ENCODE results near the gene IGFBP1.
A peak's percentile ranks its signal among the peaks of the same experiment; 100 is the strongest.

Gene IGFBP1

DNA sequence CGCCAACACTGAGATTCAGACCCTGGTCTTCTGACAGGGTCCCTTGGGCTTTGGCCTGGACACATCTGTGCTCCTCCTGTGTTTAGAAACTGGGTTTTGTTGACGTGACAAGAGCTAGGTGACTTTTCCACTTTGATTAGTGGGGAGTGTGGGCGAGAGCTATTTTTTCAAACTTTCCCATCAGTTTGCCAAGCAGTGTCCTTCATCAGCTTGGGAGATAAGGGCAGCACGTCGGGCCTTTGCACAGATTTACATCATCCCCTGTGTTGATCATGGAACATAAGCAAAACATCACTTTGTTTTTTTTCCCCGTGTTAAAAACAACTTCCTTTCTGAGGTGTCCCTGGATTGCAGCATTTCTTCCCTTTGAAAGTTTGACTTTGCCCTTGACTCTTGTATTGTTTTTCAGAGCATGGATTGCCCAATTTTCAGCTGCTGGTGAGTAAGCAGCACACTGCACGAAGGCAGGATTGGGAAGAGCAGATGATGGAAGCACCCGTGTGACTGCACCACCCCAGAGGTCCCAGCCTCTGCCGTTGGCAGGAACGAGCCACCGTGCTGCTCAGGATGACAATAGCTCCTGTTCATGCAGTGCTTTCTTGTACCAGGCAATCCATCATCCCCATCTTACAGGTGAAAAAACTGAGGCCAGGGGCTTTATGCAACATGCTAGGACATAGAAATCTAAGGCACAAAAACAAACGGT lies 6.4 kb upstream of the IGFBP1 start:
- peak; percentile 86 for DNase-seq

DNA sequence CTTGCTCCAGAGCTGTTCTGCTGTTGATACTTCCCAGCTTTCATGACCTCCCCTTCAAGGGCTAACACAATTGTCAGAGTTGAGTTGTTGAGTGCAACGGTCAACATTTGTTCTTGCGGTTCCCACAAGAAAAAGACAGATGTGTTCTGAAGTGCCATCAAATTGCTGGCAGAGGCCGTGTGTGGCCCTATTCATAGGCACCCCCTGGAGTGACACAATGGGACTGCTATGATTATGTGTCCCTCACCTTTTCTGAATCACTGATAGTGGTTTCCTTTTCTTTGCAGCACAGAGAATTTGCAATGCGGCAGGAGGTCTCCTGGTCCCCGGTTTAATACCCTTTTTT lies 5.8 kb upstream of the IGFBP1 start:
- no peak for DNase-seq

DNA sequence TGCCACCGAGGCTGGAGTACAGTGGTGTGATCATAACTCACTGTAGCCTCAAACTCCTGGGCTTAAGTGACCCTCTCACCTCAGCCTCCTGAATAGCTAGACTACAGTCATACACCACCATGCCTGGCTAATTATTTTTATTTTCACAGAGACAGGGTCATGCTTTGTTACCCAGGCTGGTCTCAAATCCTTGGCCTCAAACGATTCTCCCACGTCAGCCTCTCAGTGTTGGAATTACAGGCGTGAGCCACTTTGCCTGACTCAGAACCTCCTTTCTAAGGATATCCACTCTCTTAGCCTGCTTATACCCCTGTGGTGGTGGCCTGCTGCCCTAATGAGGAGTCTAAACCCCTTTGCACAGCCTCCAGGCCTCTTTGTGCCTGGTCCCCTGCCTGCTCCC lies 4.2 kb upstream of the IGFBP1 start:
- DNase-seq, result no peak

DNA sequence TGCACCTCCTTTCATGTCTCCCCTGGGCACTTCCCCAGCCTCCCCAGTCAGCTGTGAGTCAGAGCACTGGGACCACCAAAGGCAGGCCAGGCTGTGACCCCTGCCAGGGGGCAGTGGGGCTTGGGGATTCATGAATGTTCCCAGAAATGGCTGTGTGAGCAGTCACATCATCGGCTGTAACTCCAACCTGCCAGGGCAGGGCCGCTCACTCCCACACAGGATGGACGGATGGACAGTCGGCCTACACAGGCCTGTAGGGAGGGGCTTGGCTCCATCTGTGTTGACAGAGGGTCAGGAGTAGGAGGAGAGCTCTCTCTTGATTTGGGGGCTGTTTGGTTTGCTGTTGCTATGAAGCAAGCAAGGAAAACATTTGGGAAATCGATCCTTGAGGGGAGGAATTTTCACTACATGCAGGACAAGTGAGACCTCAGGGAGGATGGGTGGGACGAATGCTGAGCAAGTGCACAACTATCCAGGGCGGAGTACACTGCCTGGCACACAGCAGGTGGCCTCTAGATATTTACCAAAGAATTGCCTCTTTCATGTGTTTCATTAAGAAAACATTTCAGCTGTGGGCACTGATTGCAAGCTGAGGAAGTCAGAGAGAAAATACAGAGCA lies 2.9 kb upstream of the IGFBP1 start:
- no peak for DNase-seq

DNA sequence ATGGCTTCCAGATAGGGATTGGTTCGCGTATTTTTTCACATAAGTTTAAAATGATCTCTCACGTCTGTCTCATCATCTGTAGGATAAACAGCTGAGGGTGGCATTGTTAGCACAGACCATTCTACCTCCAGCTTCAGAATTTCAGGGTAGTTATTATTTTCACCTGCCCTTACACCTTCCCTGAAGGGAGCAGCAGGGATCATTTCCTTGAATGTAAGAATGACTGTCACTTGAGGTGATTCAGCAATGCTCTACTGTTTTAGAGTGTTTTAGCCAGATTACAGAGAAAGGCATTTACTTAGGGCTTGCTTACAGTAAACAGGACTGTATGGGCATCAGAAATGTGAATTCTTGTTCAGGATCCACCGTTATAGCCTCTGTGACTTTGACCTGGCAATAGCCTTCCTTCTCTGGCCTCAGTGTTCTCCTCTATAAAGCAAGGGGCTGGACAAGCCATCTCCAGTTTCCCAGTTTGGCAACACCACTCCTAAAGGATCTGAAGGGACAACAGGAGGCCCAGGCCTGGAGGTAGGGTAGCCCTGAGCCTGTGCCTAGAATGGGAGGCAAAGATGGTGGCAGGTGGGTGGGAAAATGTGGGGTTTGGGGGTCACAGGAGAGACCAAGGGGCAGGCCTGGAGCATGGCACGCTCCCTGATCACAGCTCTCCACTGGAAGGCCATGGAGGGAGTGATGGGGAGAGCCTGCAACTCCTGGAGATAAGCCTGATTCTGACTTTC lies 1.2 kb upstream of the IGFBP1 start:
- no peak for DNase-seq

DNA sequence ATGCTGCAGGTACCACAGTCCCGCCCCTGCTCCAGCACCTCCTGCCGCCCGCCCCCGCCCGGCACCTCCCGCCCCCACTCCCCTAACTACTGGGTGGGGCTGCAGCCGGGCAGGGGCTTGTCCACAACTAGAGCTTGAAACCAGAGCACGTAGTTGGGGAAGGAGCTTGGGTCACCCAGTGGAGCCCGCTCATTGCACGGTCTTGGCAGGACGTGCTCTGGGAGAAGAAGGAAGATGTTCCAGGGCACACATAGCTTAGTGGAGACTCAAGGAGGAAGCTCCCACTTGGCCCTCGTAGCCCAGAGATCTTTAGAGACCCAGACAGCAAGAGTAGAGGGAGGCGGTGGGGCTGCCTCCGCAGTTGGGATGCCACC lies 692 bp downstream of the IGFBP1 start:
- no peak for DNase-seq

DNA sequence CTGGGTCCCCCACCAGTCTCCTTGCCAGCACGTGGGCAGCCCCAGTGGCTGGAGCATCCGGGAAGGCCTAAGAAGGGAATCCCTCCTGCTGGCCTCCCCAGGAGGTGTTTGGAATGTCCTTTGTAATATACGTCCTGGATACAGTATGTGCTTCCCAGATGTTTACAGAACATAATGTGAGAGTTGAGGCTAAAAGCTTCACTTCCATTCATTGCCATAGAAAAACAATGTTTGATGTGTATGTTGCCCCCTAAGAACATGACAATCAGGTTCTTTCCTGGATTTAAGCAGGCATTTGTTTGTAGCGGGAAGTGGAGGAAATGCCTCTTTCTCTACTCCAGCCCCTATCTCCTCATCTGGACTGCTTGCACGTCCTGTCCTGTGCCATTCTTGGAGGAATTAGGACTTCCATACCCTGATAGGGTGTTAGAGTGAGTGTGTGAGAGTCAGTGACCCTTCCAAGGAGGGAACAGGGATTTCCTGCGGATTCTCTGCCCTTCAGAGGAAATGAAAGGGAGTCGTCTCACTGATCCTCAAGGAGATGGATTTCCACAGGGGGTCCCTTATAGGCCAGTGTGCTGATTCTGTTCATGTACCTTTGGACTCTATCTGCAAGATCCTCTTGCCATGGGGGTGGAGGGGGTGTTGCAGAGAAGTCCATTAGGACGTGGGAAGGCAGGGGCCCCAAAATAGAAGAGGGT lies 1.2 kb downstream of the IGFBP1 start:
- no peak for DNase-seq

DNA sequence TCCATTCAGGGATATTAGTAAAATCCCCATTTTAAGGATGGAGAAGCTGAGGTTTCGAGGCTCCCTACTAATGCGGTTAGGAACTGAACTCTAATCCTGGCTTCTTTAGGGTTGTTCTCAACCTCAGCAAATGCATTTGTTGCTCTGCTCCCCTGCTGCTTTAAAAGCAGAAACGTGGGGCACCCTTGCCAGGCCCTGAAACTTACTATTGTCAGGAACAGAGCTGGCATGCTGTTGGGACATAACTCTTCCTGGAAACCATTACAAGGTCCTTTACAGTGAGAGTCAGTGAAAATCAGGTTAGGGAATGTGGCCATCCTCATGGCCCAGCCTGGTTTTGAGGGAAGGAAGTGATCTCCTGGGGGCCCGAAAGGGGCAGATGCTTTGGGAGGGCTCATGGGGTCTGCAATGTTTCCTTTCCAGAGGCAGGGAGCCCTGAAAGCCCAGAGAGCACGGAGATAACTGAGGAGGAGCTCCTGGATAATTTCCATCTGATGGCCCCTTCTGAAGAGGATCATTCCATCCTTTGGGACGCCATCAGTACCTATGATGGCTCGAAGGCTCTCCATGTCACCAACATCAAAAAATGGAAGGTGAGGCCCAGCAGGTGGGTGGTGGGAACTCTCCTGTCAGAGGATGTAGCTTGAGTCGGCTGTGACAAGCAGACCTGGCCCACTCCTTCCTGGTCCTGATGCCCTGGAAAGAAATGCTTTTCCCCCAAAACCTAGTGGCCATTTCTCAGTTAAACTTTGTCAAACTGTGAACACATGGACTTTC lies 2.0 kb downstream of the IGFBP1 start:
- DNase-seq, result no peak

DNA sequence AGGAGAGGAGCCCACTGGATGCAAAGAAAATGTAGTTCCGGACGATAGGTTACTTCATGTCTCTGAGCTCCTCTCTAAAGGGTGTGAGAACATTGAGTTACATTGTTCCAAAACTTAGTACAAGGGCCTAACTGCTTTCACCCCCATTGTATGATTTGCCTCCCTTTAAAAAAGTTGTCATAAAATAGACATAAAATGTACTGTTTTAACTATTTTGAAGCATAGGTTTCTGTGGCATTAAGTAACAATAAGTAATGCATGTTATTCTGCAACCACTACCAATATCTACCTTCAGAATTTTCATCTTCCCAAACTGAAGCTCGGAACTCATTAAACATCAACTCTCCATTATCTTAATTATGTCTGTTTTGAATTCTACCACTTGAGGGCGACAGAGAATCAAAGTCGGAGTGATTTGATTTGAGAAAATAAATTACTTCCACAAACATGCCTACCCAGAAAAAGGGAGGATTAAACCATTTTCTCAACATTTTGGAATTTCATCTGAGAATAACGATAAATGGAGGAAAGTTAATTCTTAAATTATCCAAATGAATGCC lies 2.7 kb downstream of the IGFBP1 start:
- DNase-seq, result peak; percentile 29

DNA sequence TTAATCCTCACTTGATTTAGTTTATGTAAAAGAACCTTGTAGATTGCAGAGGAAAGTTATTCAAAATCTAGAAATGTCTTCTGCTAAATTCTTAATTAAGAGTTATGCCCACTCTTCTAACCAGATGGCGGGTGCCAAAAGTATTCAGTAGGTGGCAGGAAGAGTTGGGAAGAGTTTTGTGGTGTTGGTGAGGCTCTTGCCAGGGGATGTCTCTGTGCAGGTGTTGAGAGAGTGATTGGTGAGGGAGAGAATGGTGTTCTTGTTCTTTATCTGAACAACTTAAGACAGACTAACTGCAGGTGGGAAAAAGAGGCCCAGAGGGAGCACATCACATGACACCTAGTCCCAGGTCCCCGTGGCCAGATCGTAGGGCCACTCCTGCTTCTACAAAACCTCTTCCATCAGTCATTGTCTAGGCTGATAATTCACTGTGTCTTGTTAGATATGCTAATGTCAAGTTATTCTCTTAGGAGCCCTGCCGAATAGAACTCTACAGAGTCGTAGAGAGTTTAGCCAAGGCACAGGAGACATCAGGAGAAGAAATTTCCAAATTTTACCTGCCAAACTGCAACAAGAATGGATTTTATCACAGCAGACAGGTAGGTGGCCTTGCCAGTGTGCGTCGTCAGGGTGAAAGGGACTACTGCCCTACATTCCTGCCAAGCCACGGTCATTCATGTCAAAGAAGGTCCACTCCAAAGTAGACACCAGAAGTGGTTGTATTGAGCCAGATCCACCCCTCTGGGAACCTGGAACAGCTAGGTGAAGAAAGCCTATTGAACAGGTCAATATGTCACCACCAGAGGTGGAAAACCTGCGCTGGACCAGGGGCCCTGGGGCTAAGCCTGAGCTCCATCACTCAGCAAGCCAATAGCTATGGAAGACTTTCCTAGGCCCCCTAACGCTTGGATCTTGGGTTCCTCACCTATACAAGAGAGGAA lies 3.4 kb downstream of the IGFBP1 start:
- no peak for DNase-seq

DNA sequence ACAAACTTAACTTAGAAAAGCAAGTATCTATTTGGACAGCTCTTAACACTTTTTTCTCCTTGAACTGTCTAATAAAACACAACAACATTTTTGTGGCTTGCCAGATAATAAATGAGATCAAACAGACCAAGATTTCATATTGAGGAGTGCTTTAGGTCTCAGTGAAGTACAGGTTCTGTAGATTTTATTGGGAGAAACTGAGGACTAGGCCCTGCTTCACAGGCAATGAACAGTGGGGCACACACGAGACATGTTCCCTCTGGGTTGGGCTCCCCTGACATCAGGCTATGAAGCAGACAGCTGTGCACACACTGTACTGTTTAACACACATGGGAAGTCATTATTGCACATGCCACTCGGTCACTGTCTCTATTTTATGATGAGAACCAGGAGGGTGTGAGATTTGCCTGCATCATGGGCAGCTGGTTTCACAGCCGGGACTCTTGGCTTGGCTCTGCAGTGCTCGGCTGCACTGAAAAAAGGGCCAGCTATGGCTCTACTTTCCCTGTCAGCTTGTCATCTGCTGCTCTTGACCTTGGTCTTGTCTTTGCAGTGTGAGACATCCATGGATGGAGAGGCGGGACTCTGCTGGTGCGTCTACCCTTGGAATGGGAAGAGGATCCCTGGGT lies 4.2 kb downstream of the IGFBP1 start:
- no peak for DNase-seq

DNA sequence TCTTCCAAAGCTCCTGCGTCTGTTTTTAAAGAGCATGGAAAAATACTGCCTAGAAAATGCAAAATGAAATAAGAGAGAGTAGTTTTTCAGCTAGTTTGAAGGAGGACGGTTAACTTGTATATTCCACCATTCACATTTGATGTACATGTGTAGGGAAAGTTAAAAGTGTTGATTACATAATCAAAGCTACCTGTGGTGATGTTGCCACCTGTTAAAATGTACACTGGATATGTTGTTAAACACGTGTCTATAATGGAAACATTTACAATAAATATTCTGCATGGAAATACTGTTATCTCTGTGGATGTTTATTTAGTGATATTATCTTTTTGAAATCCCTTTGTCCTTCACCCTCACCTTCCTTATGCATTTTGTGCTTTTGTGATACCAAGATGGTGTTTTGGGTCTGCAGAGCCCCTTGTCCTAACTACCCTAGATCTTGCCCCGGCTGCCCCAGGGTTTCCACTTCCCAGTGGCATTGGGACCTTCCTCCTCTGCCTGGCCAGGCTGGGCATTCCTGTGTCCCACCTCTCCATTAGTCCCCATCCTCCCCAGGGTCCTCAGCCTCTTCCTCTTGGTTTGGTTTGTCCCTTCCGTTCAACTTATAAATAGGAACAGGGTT lies 5.2 kb downstream of the IGFBP1 start:
- DNase-seq, result no peak

DNA sequence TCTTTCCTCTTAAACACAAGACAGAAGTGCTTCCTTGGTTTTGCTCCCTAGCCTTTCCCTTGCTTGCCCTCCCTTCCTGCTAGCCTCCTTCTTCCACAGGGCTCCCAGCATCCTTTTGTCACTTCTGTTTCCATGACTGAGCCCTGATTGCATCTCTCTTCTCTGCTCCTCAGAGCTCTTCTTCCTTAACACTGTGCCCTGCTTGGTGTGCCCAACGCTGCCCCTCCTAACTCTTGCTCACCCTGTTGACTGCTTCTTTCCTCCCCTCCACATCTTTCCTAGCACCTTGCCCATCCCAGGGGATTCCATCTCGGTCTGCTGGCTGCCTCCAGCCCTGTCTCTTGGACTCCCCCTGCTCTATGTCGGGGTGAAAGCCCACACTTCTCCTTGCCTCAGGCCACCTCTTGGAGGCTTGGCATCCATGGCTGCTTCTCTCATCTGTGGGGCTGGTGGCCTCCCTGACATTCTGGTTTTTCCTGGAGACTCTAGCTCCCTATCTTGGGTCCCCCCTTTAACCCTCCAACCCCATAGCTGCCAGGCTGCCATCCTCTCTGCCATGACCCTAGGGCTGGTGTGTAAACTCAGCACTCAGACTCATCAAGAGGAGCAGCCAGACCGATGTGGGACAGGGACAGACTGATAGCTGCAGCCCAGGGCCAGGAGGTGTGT lies 5.8 kb downstream of the IGFBP1 start:
- DNase-seq, result no peak

DNA sequence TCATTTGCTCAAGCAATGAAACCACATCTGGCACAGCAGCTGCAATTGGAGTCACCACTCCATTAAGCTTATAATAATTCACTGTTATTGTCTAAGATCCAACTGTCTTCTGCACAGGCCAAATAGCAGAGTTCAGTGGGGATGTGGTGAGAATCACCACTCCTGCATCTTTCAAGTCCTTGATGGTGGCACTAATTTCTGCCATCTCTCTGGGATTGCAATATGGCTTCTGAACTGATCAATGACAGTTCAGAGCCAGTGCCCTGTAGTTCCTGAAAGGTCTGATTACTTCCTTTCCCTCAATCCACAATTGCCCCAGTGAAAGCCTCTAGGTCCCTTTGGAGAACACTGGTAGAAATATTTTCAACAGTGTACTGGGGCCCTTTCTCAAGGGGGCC lies 6.4 kb downstream of the IGFBP1 start:
- no peak for DNase-seq

DNA sequence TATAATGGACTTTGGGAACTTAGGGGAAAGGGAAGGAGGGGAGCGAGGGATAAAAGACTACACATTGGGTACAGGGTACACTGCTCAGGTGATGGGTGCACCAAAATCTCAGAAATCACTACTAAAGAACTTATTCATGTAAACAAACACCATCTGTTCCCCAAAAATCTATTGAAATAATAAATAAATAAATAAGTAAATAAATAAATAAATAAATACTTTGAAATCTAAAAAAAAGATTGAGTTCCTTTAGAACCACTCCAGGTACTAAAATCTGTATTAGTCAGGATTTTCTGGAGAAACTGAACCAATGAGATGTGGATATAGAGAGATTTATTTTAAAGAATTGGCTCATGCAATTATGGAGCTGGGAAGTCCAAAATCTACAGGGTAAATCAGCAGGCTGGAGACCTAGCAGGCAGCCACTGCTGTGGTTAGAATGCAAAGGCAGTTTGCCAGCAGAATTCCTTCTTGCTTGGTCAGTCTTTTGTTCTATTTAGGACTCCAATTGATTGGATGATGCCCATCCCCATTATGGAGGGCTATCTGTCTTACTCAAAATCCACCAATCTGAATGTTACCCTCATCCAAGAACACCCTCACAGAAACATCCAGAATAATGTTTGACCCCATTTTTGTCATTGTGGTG lies 8.9 kb downstream of the IGFBP1 start:
- DNase-seq, result peak; percentile 53

DNA sequence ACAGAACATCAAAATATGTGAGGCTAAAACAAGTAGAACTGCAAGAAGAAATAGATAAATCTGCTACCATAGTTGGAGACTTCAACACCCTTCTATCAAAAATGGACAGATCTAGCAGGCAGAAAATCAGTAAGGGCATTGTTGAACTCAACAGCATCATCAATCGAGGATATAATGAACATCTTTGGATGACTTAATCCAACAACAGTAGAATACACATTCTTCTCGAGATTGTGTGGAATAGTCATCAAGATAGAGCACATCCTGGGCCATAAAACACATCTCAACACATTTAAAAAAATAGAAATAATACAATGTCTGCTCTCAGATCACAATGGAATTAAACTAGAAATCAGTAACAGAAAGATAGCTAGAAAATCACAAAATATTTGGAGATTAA lies 9.9 kb downstream of the IGFBP1 start:
- no peak for DNase-seq

DNA sequence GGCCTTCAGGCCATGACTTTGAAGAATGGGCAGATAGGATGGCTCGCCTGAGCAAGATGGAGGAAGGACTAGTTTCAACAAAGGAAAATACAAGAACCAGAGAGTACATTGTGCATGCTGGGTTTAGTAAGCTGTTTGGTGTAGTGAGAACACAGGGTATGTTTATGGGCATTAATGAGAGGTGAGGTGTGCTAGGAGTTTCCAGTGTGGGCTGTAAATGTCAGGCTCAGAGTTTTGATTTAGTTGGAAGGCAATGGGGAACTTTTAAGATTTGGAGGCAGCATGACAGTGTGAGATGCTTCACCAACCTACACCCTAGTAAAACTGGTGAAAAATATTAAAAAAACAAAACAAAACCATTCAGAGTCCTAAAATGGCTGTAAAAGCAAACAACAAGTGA lies 13.3 kb downstream of the IGFBP1 start:
- DNase-seq, result no peak

DNA sequence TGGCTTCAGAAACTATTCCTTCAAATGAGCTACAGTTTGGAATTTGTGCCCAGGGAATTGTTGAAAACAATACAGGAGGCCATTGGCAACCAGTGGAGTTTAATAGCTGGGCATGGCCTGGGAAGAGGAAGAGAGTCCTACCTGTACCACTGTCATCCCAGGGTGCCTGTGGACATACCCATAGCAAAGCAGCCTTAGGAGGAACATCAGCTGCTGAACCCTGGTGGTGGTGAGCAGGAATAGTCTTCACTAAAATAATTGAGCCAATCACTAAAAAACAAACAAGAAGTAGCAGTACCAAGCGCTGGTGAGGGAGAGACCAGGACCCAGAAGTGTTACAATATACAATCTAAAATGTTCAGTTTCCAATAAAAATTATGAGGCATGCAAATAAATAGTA lies 14.5 kb downstream of the IGFBP1 start:
- no peak for DNase-seq

DNA sequence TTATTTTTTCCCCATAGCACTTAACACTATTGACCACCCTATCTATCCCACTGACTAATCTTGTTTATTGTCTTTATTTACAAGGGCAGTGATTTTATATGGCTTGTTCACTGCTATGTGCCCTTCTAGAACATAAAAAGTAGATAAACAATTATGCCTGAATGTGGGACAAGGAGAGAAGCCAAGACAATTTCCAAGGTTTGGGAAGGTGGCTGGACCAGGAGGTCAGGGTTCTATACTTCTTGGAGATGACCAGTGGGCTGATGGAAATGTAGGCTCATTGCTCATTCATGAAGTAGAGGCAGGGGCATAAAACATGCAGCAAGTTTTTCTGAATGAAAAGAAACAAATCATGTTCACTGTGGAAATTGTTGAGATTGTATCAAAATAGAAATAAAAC lies 21.3 kb downstream of the IGFBP1 start:
- DNase-seq, result no peak
